ENCODE results near the gene PKP3. TPM values are rescaled to one million over a fixed set of nuclear protein-coding genes. Genes with fewer than 3 reads are reported as not detected.

The PKP3 gene
- total and polyA plus RNA-seq, 7 donors = 0.27 to 140 (median 57.1) TPM; not detected in 2

- no peak for DNase-seq
- H3K9me3 ChIP-seq = no peaks in the 10 kb centered on the region
- intact Hi-C loops (cut with DNase I) = no loop called here
Measured at GRCh38 chr11:379205-380094, 14.6 kb upstream of the PKP3 start.

GRCh38 chr11:380095-380480 lies 13.9 kb upstream of the PKP3 start:
- 91 to 96% methylated on average over 35 of the region's 35 CpGs for WGBS, 2 donors
- Histone ChIP-seq H3K27me3 (peaks cover 0 to 3% (median 0%) of the 10 kb centered on the region in 3 donors), H3K4me3 (no peak overlapping the region), H3K27ac (no peak overlapping the region), H3K4me1 (no peaks in the 10 kb centered on the region), H3K9me3 (no peaks in the 10 kb centered on the region), H3K36me3 (no peaks in the 10 kb centered on the region)
- TF ChIP-seq EP300 (IDR thresholded peaks at IDR 0.05) (no peak), POLR2AphosphoS5 (IDR thresholded peaks at IDR 0.05) (no peak), CTCF (IDR thresholded peaks at IDR 0.05) (no peak), POLR2A (IDR thresholded peaks at IDR 0.05) (no peak)
- intact Hi-C loops (cut with DNase I) = no loop called here
- no peak for DNase-seq

More at GRCh38 chr11:379205-380094, 14.6 kb upstream of the PKP3 start:
- no peak overlapping the region for H3K4me3 ChIP-seq
- H3K27me3 ChIP-seq = peaks cover 0 to 3% (median 0%) of the 10 kb centered on the region in 3 donors
- no peaks in the 10 kb centered on the region for H3K4me1 ChIP-seq
- no peaks in the 10 kb centered on the region for H3K36me3 ChIP-seq
- H3K27ac ChIP-seq = no peak overlapping the region
- WGBS, 2 donors = 94% methylated on average over 87 of the region's 87 CpGs
- TF ChIP-seq POLR2A (IDR thresholded peaks at IDR 0.05) (no peak), EP300 (IDR thresholded peaks at IDR 0.05) (no peak), POLR2AphosphoS5 (IDR thresholded peaks at IDR 0.05) (no peak), CTCF (IDR thresholded peaks at IDR 0.05) (no peak)

- H3K4me3 ChIP-seq = no peak overlapping the region
- H3K27me3 ChIP-seq = peaks cover 0 to 3% (median 0%) of the 10 kb centered on the region in 3 donors
- no peak for TF ChIP-seq EP300 (IDR thresholded peaks at IDR 0.05)
- no peak for TF ChIP-seq POLR2AphosphoS5 (IDR thresholded peaks at IDR 0.05)
- TF ChIP-seq CTCF (IDR thresholded peaks at IDR 0.05) = no peak
- TF ChIP-seq POLR2A (IDR thresholded peaks at IDR 0.05) = no peak
- 87 to 93% methylated on average over 23 of the region's 23 CpGs for WGBS, 2 donors
- intact Hi-C loops (cut with DNase I) = no loop called here
- H3K36me3 ChIP-seq = no peaks in the 10 kb centered on the region
- no peak for DNase-seq
- H3K9me3 ChIP-seq = no peaks in the 10 kb centered on the region
- no peaks in the 10 kb centered on the region for H3K4me1 ChIP-seq
- H3K27ac ChIP-seq = no peak overlapping the region
Measured at GRCh38 chr11:380491-380890, 13.5 kb upstream of the PKP3 start.

- Histone ChIP-seq H3K27ac (no peak overlapping the region), H3K9me3 (no peaks in the 10 kb centered on the region), H3K4me1 (no peaks in the 10 kb centered on the region), H3K27me3 (peaks cover 0 to 3% (median 0%) of the 10 kb centered on the region in 3 donors), H3K4me3 (no peak overlapping the region), H3K36me3 (no peaks in the 10 kb centered on the region)
- WGBS, 2 donors = 91 to 94% methylated on average over 14 of the region's 14 CpGs
- intact Hi-C loops (cut with DNase I) = no loop called here
- TF ChIP-seq EP300 (IDR thresholded peaks at IDR 0.05) (no peak), POLR2AphosphoS5 (IDR thresholded peaks at IDR 0.05) (no peak), CTCF (IDR thresholded peaks at IDR 0.05) (no peak), POLR2A (IDR thresholded peaks at IDR 0.05) (no peak)
- DNase-seq = no peak
Measured at GRCh38 chr11:380996-381395, 13.0 kb upstream of the PKP3 start.

Measured in sigmoid colon (tissue), 7 donors.